Suprapubic skin (tissue), 4 donors: Measurements from ENCODE around the gene KCNH1. TPM values are rescaled to one million over a fixed set of nuclear protein-coding genes. Genes with fewer than 3 reads are reported as not detected.

Experiments used
- DNase-seq, 2 donors: peaks; one replicate each; pipeline ENCODE4 v3.0.0-alpha.2; 2019; ENCODE audit warnings: low spot score in 2 of 2
- H3K27ac ChIP-seq: fragments of 200-600 bp; sonication (generic); one replicate; pipeline ENCODE4 v1.5.1; 2019
- H3K27me3 ChIP-seq: fragments of 200-600 bp; sonication (generic); one replicate; pipeline ENCODE4 v1.5.1; 2019
- H3K36me3 ChIP-seq: fragments of 200-600 bp; sonication (generic); one replicate; pipeline ENCODE4 v1.5.1; 2019
- H3K4me1 ChIP-seq: fragments of 200-600 bp; sonication (generic); one replicate; pipeline ENCODE4 v1.5.1; 2019
- H3K4me3 ChIP-seq: fragments of 200-600 bp; sonication (generic); one replicate; pipeline ENCODE4 v1.5.1; 2019; ENCODE audit warnings: mild to moderate bottlenecking
- H3K9me3 ChIP-seq: fragments of 200-600 bp; sonication (generic); one replicate; pipeline ENCODE4 v1.5.1; 2019
- CTCF ChIP-seq, 2 donors: fragments of 200-600 bp in 1 of 2; fragments of 450-650 bp in 1 of 2; sonication (generic) in 1 of 2; IDR thresholded peaks; one replicate each; pipeline ENCODE4 v1.5.1; 2016 to 2019; ENCODE audit warnings: antibody characterized with exemption in 2 of 2, mild to moderate bottlenecking in 1 of 2, moderate library complexity in 1 of 2
- EP300 ChIP-seq: sonication (generic); formaldehyde crosslinking; IDR thresholded peaks from one replicate; pipeline ENCODE4 v1.6.1; 2017; ENCODE audit warnings: antibody characterized with exemption
- POLR2A ChIP-seq, 2 donors: fragments of 450-650 bp; IDR thresholded peaks; one replicate each; pipeline ENCODE4 v1.6.1; 2017; ENCODE audit warnings: antibody characterized with exemption in 2 of 2, mild to moderate bottlenecking in 2 of 2, moderate library complexity in 2 of 2
- POLR2AphosphoS5 ChIP-seq, 3 donors: sonication (generic); formaldehyde crosslinking; IDR thresholded peaks; one replicate each; pipeline ENCODE4 v1.6.1; 2017; ENCODE audit warnings: antibody characterized with exemption in 3 of 3
- WGBS: methylation state at CpG from one replicate; pipeline ENCODE4 v1.1.5; 2018; 5-methylcytosine and 5-hydroxymethylcytosine counted together
- total RNA-seq, 4 donors: library from RNA; depleted of rRNA; stranded (reverse); fragments of >200 nt; gene quantifications; one replicate each; pipeline ENCODE4 v1.1.0, GENCODE V29; 2016

Gene KCNH1
- total RNA-seq, 4 donors from 2014 or later = 1.1 TPM; not detected in 3

- 83% methylated on average over 2 of the region's 2 CpGs for WGBS
- H3K27me3 ChIP-seq = no peaks in the 10 kb centered on the region
- no peak overlapping the region for H3K27ac ChIP-seq
- H3K9me3 ChIP-seq = no peaks in the 10 kb centered on the region
- H3K4me1 ChIP-seq = no peaks in the 10 kb centered on the region
- DNase-seq = no peak
- H3K36me3 ChIP-seq = no peaks in the 10 kb centered on the region
- H3K4me3 ChIP-seq = no peak overlapping the region
- no peak for TF ChIP-seq EP300
- no peak for TF ChIP-seq POLR2A (IDR thresholded peaks at IDR 0.05)
- no peak for TF ChIP-seq POLR2AphosphoS5 (IDR thresholded peaks at IDR 0.05)
- no peak for TF ChIP-seq CTCF (IDR thresholded peaks at IDR 0.05)
Measured at GRCh38 chr1:210709701-210710100, 424.2 kb downstream of the KCNH1 start.

GRCh38 chr1:210707300-210708240, 426.4 kb downstream of the KCNH1 start:
- 84% methylated on average over 6 of the region's 7 CpGs for WGBS
- H3K36me3 ChIP-seq = no peaks in the 10 kb centered on the region
- TF ChIP-seq CTCF (IDR thresholded peaks at IDR 0.05) (no peak), POLR2A (IDR thresholded peaks at IDR 0.05) (no peak), POLR2AphosphoS5 (IDR thresholded peaks at IDR 0.05) (no peak), EP300 (no peak)
- no peaks in the 10 kb centered on the region for H3K9me3 ChIP-seq
- no peaks in the 10 kb centered on the region for H3K4me1 ChIP-seq
- H3K27me3 ChIP-seq = no peaks in the 10 kb centered on the region
- H3K4me3 ChIP-seq = no peak overlapping the region
- H3K27ac ChIP-seq = no peak overlapping the region
- no peak for DNase-seq

GRCh38 chr1:210706246-210706645, 427.7 kb downstream of the KCNH1 start:
- no peaks in the 10 kb centered on the region for H3K4me1 ChIP-seq
- 76% methylated on average over 3 of the region's 3 CpGs for WGBS
- no peaks in the 10 kb centered on the region for H3K27me3 ChIP-seq
- no peak overlapping the region for H3K4me3 ChIP-seq
- DNase-seq = no peak
- no peaks in the 10 kb centered on the region for H3K9me3 ChIP-seq
- TF ChIP-seq CTCF (IDR thresholded peaks at IDR 0.05) (no peak), POLR2A (IDR thresholded peaks at IDR 0.05) (no peak), EP300 (no peak), POLR2AphosphoS5 (IDR thresholded peaks at IDR 0.05) (no peak)
- H3K27ac ChIP-seq = no peak overlapping the region
- H3K36me3 ChIP-seq = no peaks in the 10 kb centered on the region

GRCh38 chr1:210705086-210705485, 428.9 kb downstream of the KCNH1 start:
- H3K4me1 ChIP-seq = no peaks in the 10 kb centered on the region
- H3K27me3 ChIP-seq = no peaks in the 10 kb centered on the region
- H3K4me3 ChIP-seq = no peak overlapping the region
- TF ChIP-seq CTCF (IDR thresholded peaks at IDR 0.05) = no peak
- TF ChIP-seq POLR2AphosphoS5 (IDR thresholded peaks at IDR 0.05) = no peak
- TF ChIP-seq EP300 = no peak
- TF ChIP-seq POLR2A (IDR thresholded peaks at IDR 0.05) = no peak
- DNase-seq = no peak
- 92% methylated on average over 3 of the region's 3 CpGs for WGBS
- no peaks in the 10 kb centered on the region for H3K36me3 ChIP-seq
- no peaks in the 10 kb centered on the region for H3K9me3 ChIP-seq
- no peak overlapping the region for H3K27ac ChIP-seq

- no peak overlapping the region for H3K27ac ChIP-seq
- no peaks in the 10 kb centered on the region for H3K9me3 ChIP-seq
- no peaks in the 10 kb centered on the region for H3K36me3 ChIP-seq
- H3K4me3 ChIP-seq = no peak overlapping the region
- no peak for DNase-seq
- no peak for TF ChIP-seq POLR2A (IDR thresholded peaks at IDR 0.05)
- TF ChIP-seq POLR2AphosphoS5 (IDR thresholded peaks at IDR 0.05) = no peak
- TF ChIP-seq CTCF (IDR thresholded peaks at IDR 0.05) = no peak
- TF ChIP-seq EP300 = no peak
- WGBS = 88% methylated on average over 2 of the region's 2 CpGs
- no peaks in the 10 kb centered on the region for H3K27me3 ChIP-seq
- no peaks in the 10 kb centered on the region for H3K4me1 ChIP-seq
Measured at GRCh38 chr1:210703593-210703992, 430.4 kb downstream of the KCNH1 start.
